ENCODE results near the gene RASAL2.

DNA sequence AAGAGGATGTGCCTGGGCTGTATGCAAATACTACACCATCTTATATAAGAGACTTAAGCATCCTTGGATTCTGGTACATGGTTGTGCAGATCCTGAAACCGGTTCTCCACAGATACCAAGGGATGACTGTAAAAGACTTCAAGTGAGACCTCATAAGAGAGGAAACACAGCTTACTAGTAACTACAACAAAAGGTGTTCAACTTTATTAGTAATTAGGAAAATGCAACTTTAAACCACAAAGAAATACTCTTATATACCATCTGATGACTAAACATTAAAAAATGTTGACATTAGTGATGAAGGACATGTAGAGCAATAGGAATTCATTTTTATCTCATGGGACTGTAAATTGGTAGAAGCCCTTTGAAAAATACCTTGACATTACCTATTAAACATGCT, 102.7 kb downstream of the RASAL2 start:
- TF ChIP-seq, protein P1, sequence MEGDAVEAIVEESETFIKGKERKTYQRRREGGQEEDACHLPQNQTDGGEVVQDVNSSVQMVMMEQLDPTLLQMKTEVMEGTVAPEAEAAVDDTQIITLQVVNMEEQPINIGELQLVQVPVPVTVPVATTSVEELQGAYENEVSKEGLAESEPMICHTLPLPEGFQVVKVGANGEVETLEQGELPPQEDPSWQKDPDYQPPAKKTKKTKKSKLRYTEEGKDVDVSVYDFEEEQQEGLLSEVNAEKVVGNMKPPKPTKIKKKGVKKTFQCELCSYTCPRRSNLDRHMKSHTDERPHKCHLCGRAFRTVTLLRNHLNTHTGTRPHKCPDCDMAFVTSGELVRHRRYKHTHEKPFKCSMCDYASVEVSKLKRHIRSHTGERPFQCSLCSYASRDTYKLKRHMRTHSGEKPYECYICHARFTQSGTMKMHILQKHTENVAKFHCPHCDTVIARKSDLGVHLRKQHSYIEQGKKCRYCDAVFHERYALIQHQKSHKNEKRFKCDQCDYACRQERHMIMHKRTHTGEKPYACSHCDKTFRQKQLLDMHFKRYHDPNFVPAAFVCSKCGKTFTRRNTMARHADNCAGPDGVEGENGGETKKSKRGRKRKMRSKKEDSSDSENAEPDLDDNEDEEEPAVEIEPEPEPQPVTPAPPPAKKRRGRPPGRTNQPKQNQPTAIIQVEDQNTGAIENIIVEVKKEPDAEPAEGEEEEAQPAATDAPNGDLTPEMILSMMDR (conservative IDR thresholded peaks at IDR 0.05 in 1 of 2, IDR thresholded peaks at IDR 0.05 in 1 of 2; ENCODE audit: extremely low read depth in 1 of 2, insufficient read depth in 1 of 2, low read depth in 1 of 2, low read length in 2 of 2) = no peak
- TF ChIP-seq EZH2 (IDR thresholded peaks at IDR 0.05; ENCODE audit: borderline replicate concordance, low read length) = no peak

Measured in mammary epithelial cell (primary cell).